Fibroblast of pulmonary artery (primary cell): ENCODE results near the gene RPS10.

Source experiments
- DNase-seq: peaks from one replicate; pipeline ENCODE4 v3.0.0-alpha.2; 2010; ENCODE audit warnings: low read depth
- H3K4me3 ChIP-seq: replicated peaks from 2 replicates; pipeline ENCODE4 v1.5.1; 2011; ENCODE audit warnings: low read depth, mild to moderate bottlenecking, control low read depth, low read length, moderate library complexity
- TF ChIP-seq, protein P1 (sequence below): IDR thresholded peaks from 2 replicates; pipeline ENCODE4 v1.5.1; 2011; ENCODE audit warnings: mild to moderate bottlenecking, control low read depth, low read length, inconsistent platforms; ENCODE audit errors: missing control alignments

The RPS10 gene

DNA sequence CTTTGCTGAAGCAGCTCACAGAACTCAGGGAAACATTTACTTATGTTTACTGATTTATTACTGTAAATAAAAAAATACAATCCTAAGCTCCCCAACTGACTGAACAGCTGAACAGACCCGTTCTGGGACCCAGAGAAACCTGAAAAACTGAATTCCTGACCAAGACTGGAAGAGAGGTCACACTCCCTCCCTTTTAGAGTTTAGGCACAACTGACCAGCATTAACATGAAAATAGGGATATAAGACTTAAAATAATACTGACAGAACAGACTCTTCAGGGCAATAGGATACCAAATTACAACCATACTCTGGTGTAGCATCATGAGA is 11.7 kb upstream of the RPS10 start:
- TF ChIP-seq, protein P1, sequence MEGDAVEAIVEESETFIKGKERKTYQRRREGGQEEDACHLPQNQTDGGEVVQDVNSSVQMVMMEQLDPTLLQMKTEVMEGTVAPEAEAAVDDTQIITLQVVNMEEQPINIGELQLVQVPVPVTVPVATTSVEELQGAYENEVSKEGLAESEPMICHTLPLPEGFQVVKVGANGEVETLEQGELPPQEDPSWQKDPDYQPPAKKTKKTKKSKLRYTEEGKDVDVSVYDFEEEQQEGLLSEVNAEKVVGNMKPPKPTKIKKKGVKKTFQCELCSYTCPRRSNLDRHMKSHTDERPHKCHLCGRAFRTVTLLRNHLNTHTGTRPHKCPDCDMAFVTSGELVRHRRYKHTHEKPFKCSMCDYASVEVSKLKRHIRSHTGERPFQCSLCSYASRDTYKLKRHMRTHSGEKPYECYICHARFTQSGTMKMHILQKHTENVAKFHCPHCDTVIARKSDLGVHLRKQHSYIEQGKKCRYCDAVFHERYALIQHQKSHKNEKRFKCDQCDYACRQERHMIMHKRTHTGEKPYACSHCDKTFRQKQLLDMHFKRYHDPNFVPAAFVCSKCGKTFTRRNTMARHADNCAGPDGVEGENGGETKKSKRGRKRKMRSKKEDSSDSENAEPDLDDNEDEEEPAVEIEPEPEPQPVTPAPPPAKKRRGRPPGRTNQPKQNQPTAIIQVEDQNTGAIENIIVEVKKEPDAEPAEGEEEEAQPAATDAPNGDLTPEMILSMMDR: no peak
- no peak overlapping the region for H3K4me3 ChIP-seq
- no peak for DNase-seq

GRCh38 chr6:34436803-34437643 is 11.2 kb upstream of the RPS10 start:
- H3K4me3 ChIP-seq: no peak overlapping the region
- DNase-seq: no peak
- TF ChIP-seq, protein P1: no peak

DNA sequence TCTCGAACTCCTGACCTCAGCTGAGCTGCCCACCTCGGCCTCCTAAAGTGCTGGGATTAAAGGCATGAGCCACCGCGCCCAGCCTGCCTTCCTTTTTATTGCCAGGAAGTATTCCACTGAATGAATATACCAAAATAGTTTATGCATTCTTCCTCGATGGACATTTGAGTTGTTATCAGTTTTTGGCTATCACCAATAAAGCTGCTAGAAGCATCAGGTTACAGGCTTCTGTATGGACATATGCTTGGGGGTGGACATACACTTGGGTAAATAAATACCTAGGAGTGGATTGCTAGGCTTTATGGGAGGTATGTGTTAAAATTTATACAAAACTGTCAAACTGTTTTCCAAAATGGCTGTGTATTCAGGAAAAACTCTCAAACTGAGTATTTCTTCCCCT is 10.0 kb upstream of the RPS10 start:
- no peak for DNase-seq
- TF ChIP-seq, protein P1: no peak
- no peak overlapping the region for H3K4me3 ChIP-seq

- peak overlapping the region; percentile 99 for H3K4me3 ChIP-seq
- TF ChIP-seq, protein P1: no peak
- DNase-seq: no peak
Measured at GRCh38 chr6:34425132-34425497, 754 bp downstream of the RPS10 start.

GRCh38 chr6:34424200-34425131 is 1.4 kb downstream of the RPS10 start:
- H3K4me3 ChIP-seq: peak overlapping the region; percentile 99
- DNase-seq: no peak
- TF ChIP-seq, protein P1: no peak

GRCh38 chr6:34423254-34423653 is 2.6 kb downstream of the RPS10 start:
- TF ChIP-seq, protein P1: no peak
- DNase-seq: no peak
- no peak overlapping the region for H3K4me3 ChIP-seq
